CD14-positive monocyte (primary cell): ENCODE measurements around the gene VSTM4. TPM values are rescaled to one million over a fixed set of nuclear protein-coding genes. Genes with fewer than 3 reads are reported as not detected.

Experiments
- DNase-seq, 3 donors: peaks; one replicate each; pipeline ENCODE4 v3.0.0-alpha.2; 2011 to 2022
- H2AFZ ChIP-seq: 2 replicates; pipeline ENCODE4 v1.6.0; 2012; ENCODE audit warnings: mild to moderate bottlenecking, low read depth, low read length, inconsistent platforms; ENCODE audit not compliant: insufficient read depth, poor library complexity, severe bottlenecking
- H3K27ac ChIP-seq, 2 donors: 1 replicate in 1 of 2; 2 replicates in 1 of 2; pipeline ENCODE4 v1.5.1; 2012 to 2013; ENCODE audit warnings: low read length in 2 of 2, control low read depth in 1 of 2, inconsistent platforms in 1 of 2, low read depth in 1 of 2, mild to moderate bottlenecking in 1 of 2
- H3K27me3 ChIP-seq, 2 donors: one replicate each; pipeline versions ENCODE4 v1.6.0 to v1.6.1; 2011 to 2013; ENCODE audit warnings: low read length in 2 of 2; ENCODE audit not compliant: control insufficient read depth in 2 of 2, insufficient read depth in 2 of 2
- H3K36me3 ChIP-seq, 2 donors: replicated peaks in 1 of 2; 1 replicate in 1 of 2; 2 replicates in 1 of 2; pipeline versions ENCODE4 v1.5.1 to v1.6.1; 2012 to 2013; ENCODE audit warnings: low read length in 2 of 2, control low read depth in 1 of 2, inconsistent platforms in 1 of 2, mild to moderate bottlenecking in 1 of 2; ENCODE audit not compliant: insufficient read depth in 2 of 2, control insufficient read depth in 1 of 2
- H3K4me1 ChIP-seq, 2 donors: 1 replicate in 1 of 2; 2 replicates in 1 of 2; pipeline versions ENCODE4 v1.5.1 to v1.6.1; 2012 to 2013; ENCODE audit warnings: low read length in 2 of 2, control low read depth in 1 of 2, inconsistent platforms in 1 of 2, mild to moderate bottlenecking in 1 of 2, moderate library complexity in 1 of 2; ENCODE audit not compliant: insufficient read depth in 2 of 2, control insufficient read depth in 1 of 2
- H3K4me2 ChIP-seq: replicated peaks from 2 replicates; pipeline ENCODE3; 2012; ENCODE audit warnings: low read length, moderate library complexity, mild to moderate bottlenecking; ENCODE audit not compliant: poor library complexity, severe bottlenecking; ENCODE audit errors: extremely low read depth
- H3K4me3 ChIP-seq, 3 experiments: fragments of 200-600 bp in 1 of 3; sonication (generic) in 1 of 3; replicated peaks in 1 of 3; 1 replicate in 2 of 3; 2 replicates in 1 of 3; pipeline ENCODE4 v1.5.1; 2011 to 2013; ENCODE audit warnings: low read length in 3 of 3, mild to moderate bottlenecking in 3 of 3, control low read depth in 2 of 3, low read depth in 2 of 3, inconsistent platforms in 1 of 3, moderate library complexity in 1 of 3
- H3K79me2 ChIP-seq: 2 replicates; pipeline ENCODE4 v1.6.0; 2012; ENCODE audit warnings: mild to moderate bottlenecking, control low read depth, inconsistent platforms, low read length, moderate library complexity; ENCODE audit not compliant: insufficient read depth
- H3K9ac ChIP-seq: 2 replicates; pipeline ENCODE4 v1.6.0; 2017; ENCODE audit warnings: low read length, mild to moderate bottlenecking; ENCODE audit not compliant: insufficient read depth, poor library complexity, severe bottlenecking
- H3K9me3 ChIP-seq, 2 donors: replicated peaks in 1 of 2; 1 replicate in 1 of 2; 2 replicates in 1 of 2; pipeline versions ENCODE4 v1.5.1 to v1.6.1; 2012 to 2013; ENCODE audit warnings: low read length in 2 of 2, control low read depth in 1 of 2; ENCODE audit not compliant: control insufficient read depth in 1 of 2, insufficient read depth in 1 of 2
- H4K20me1 ChIP-seq: 2 replicates; pipeline ENCODE4 v1.6.0; 2012; ENCODE audit warnings: mild to moderate bottlenecking, low read length, control low read depth, moderate library complexity; ENCODE audit not compliant: insufficient read depth
- H3K27ac Mint-ChIP-seq, 7 donors: one replicate each; pipeline ENCODE4 v1.8.0; 2020; ENCODE audit warnings: mild to moderate bottlenecking in 7 of 7, mixed read lengths in 7 of 7, moderate library complexity in 6 of 7, inconsistent platforms in 2 of 7
- H3K27me3 Mint-ChIP-seq, 3 donors: one replicate each; pipeline ENCODE4 v1.8.0; 2021 to 2022; ENCODE audit warnings: low read depth in 3 of 3, mild to moderate bottlenecking in 3 of 3, mixed read lengths in 3 of 3, moderate library complexity in 3 of 3, inconsistent platforms in 1 of 3
- H3K36me3 Mint-ChIP-seq, 2 donors: one replicate each; pipeline ENCODE4 v1.8.0; 2020; ENCODE audit warnings: mixed read lengths in 2 of 2, inconsistent platforms in 1 of 2, mild to moderate bottlenecking in 1 of 2
- H3K4me1 Mint-ChIP-seq: one replicate; pipeline ENCODE4 v1.8.0; 2020; ENCODE audit warnings: mild to moderate bottlenecking, mixed read lengths
- H3K4me3 Mint-ChIP-seq, 2 donors: one replicate each; pipeline ENCODE4 v1.8.0; 2020; ENCODE audit warnings: mild to moderate bottlenecking in 2 of 2, mixed read lengths in 2 of 2, moderate library complexity in 1 of 2
- H3K9me3 Mint-ChIP-seq, 7 donors: one replicate each; pipeline ENCODE4 v1.8.0; 2020 to 2022; ENCODE audit warnings: mixed read lengths in 7 of 7, mild to moderate bottlenecking in 6 of 7, moderate library complexity in 6 of 7, inconsistent platforms in 2 of 7
- CTCF ChIP-seq: fragments of 200-600 bp; IDR thresholded peaks from one replicate; pipeline ENCODE4 v1.8.0; 2022; ENCODE audit warnings: antibody characterized with exemption, mild to moderate bottlenecking
- WGBS: methylation state at CpG from one replicate; pipeline ENCODE4 v1.1.5; 2013; ENCODE audit warnings: missing lambda C conversion rate; ENCODE audit not compliant: insufficient coverage; 5-methylcytosine and 5-hydroxymethylcytosine counted together
- intact Hi-C, 2 donors: fragments of 100-400 bp; cut with micrococcal nuclease; formaldehyde crosslinking; loops; one replicate each; pipeline versions ENCODE4 v1.15.0 to v1.15.1; 2023
- polyA plus RNA-seq, 3 donors: library from polyadenylated mRNA; depleted of rRNA in 1 of 3; unstranded in 2 of 3; stranded (reverse) in 1 of 3; fragments of 300-500 nt in 2 of 3; fragments of >200 nt in 1 of 3; fragmentation: Illumina TruSeq in 2 of 3; gene quantifications; 1 replicate in 2 of 3; 2 replicates in 1 of 3; pipeline ENCODE4 v1.2.3, GENCODE V29; 2012 to 2021

The VSTM4 gene
- polyA plus RNA-seq, 3 donors: not detected

- intact Hi-C loops: no loop called here
- TF ChIP-seq CTCF: no peak
- peaks cover 0 to 3% (median 3%) of the 10 kb centered on the region in 3 donors for H3K27me3 Mint-ChIP-seq
- H3K9me3 ChIP-seq: no peaks in the 10 kb centered on the region
- no peak overlapping the region for H3K9ac ChIP-seq
- 89% methylated on average over 3 of the region's 3 CpGs for WGBS
- no peaks in the 10 kb centered on the region for H4K20me1 ChIP-seq
- peaks cover 2% of the 10 kb centered on the region for H3K4me1 Mint-ChIP-seq
- H3K4me3 Mint-ChIP-seq: no peak overlapping the region
- H3K9me3 Mint-ChIP-seq: peaks cover 0 to 5% (median 2%) of the 10 kb centered on the region in 7 donors
- no peak overlapping the region for H3K27ac ChIP-seq
- H3K4me3 ChIP-seq: no peak overlapping the region
- H3K27ac Mint-ChIP-seq: no peak overlapping the region
- no peaks in the 10 kb centered on the region for H3K4me1 ChIP-seq
- H3K4me2 ChIP-seq: no peak overlapping the region
- H2AFZ ChIP-seq: no peak overlapping the region
- H3K27me3 ChIP-seq: no peaks in the 10 kb centered on the region
- H3K79me2 ChIP-seq: no peaks in the 10 kb centered on the region
- H3K36me3 ChIP-seq: no peaks in the 10 kb centered on the region
- no peak for DNase-seq
- no peaks in the 10 kb centered on the region for H3K36me3 Mint-ChIP-seq
Measured at GRCh38 chr10:49024484-49024883, 90.8 kb downstream of the VSTM4 start.

- Histone ChIP-seq H3K4me2 (no peak overlapping the region), H3K4me3 (no peak overlapping the region), H3K9me3 (no peaks in the 10 kb centered on the region), H3K27me3 (no peaks in the 10 kb centered on the region), H3K27ac (no peak overlapping the region), H2AFZ (no peak overlapping the region), H4K20me1 (no peaks in the 10 kb centered on the region), H3K79me2 (no peaks in the 10 kb centered on the region), H3K9ac (no peak overlapping the region), H3K4me1 (no peaks in the 10 kb centered on the region), H3K36me3 (no peaks in the 10 kb centered on the region)
- Mint-ChIP-seq H3K27ac (no peak overlapping the region), H3K4me1 (peaks cover 2% of the 10 kb centered on the region), H3K36me3 (no peaks in the 10 kb centered on the region), H3K4me3 (no peak overlapping the region), H3K9me3 (peaks cover 0 to 5% (median 2%) of the 10 kb centered on the region in 7 donors), H3K27me3 (peaks cover 0 to 3% (median 3%) of the 10 kb centered on the region in 3 donors)
- intact Hi-C loops: no loop called here
- no peak for TF ChIP-seq CTCF
- 56% methylated on average over 3 of the region's 5 CpGs for WGBS
- DNase-seq: no peak
Measured at GRCh38 chr10:49023752-49024151, 91.6 kb downstream of the VSTM4 start.
